Skeletal muscle cell (primary cell): ENCODE measurements around the gene TMEM158.

Experiments
- DNase-seq: peaks from one replicate; pipeline ENCODE4 v3.0.0-alpha.2; 2010; ENCODE audit warnings: low read depth
- H3K4me3 ChIP-seq: 2 replicates; pipeline ENCODE4 v1.5.1; 2011; ENCODE audit warnings: low read depth, mild to moderate bottlenecking, control low read depth, low read length, moderate library complexity

The TMEM158 gene

DNA sequence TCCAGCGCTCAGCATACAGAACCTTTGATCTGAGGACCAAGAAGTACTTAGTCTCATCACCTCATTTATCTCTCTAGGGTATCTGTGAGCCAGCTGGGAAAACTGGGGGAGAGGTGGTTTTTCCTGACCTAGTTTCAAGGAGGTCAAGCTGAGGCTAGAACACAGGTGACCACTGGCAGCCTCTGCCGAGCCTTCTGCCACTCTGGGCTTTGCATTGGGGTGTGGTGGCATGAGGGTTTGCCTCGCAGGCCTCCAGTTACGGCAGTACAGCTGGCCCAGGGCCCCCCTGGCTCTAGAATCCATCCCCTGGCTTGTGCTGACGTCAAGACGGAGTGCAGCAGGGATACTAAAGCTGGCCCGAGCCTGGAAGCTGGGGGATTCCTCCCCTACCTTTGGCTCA, 45.2 kb downstream of the TMEM158 start:
- no peak for DNase-seq
- no peak overlapping the region for H3K4me3 ChIP-seq

DNA sequence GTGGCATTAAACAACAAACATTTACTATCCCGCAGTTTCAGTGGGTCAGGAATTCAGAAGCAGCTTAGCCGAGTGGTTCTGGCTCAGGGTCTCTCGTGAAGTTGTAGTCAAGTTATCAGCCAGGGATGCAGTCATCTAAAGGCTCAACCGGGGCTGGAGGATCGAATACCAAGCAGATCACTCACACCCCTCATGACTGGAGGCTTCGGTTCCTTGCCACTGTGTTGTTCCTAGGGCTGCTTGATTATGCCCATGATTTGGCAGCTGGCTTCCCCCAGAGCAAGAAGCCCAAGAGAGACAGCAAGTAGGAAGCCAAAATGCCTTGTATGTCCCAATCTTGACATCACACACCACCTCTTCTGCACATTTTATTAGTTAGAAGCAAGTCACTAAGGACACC, 46.0 kb downstream of the TMEM158 start:
- no peak for DNase-seq

DNA sequence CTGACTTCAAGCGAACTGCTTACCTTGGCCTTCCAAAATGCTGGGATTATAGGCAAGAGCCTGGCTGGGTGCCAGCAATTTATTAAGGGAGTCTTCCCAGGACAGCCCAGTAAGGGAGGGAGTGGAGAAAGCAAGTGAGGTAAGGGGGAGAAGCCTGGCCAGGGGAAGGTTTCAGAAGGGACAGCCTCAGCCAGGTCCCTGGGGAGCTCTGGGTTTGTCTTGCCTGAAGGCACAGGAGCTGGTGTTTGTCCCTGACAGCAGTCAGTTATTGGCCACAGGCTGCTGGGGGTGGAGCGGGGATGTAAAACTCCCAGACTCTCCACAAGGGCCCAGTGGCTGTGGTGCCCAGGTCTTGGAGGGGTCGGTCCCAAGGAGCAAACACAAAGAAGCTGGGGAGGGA, 46.9 kb downstream of the TMEM158 start:
- no peak for DNase-seq
- no peak overlapping the region for H3K4me3 ChIP-seq

More for the DNA sequence above, 46.0 kb downstream of the TMEM158 start:
- H3K4me3 ChIP-seq = no peak overlapping the region

- H3K4me3 ChIP-seq = no peak overlapping the region
- no peak for DNase-seq
Observed at GRCh38 chr3:45178183-45179023, 47.7 kb downstream of the TMEM158 start.

DNA sequence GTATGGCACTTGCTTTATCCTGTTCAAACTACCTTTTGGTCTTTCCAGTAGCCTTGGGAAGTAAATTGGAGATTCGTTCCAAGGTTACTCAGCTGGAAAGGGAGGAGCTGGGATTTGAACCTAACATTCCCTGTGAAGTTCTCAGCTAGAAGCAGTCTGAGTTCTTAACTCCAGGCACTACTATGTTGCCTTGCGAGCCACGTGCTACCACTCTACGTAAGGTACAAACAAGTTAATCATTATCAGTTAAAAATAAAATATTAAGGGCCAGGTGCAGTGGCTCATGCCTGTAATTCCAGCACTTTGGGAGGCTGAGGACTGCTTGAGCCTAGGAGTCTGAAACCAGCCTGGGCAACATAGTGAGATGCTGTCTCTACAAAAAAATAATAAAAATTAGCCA, 49.2 kb downstream of the TMEM158 start:
- H3K4me3 ChIP-seq = no peak overlapping the region
- no peak for DNase-seq
